ENCODE results near the gene COX17. TPM values are rescaled to one million over a fixed set of nuclear protein-coding genes. Genes with fewer than 3 reads are reported as not detected.

The COX17 gene
- total RNA-seq, 1 donor from 2014 or later, result 177 TPM

GRCh38 chr3:119652306-119653033 is 24.7 kb downstream of the COX17 start:
- ATAC-seq, result peak; percentile 86
- peak; percentile 63 for DNase-seq
- intact Hi-C loops (cut with micrococcal nuclease), result no loop called here

GRCh38 chr3:119649761-119650160 is 27.4 kb downstream of the COX17 start:
- intact Hi-C loops (cut with micrococcal nuclease), result no loop called here
- DNase-seq (no peak), ATAC-seq (no peak)

GRCh38 chr3:119647843-119648575 is 29.2 kb downstream of the COX17 start:
- intact Hi-C loops (cut with micrococcal nuclease), result no loop called here
- no peak for ATAC-seq
- no peak for DNase-seq

GRCh38 chr3:119647171-119647570 is 30.0 kb downstream of the COX17 start:
- DNase-seq, result no peak
- intact Hi-C loops (cut with micrococcal nuclease), result no loop called here

GRCh38 chr3:119645813-119646212 is 31.4 kb downstream of the COX17 start:
- ATAC-seq (no peak), DNase-seq (no peak)
- intact Hi-C loops (cut with micrococcal nuclease), result no loop called here

More at GRCh38 chr3:119647171-119647570, 30.0 kb downstream of the COX17 start:
- peak; percentile 24 for ATAC-seq

DNA sequence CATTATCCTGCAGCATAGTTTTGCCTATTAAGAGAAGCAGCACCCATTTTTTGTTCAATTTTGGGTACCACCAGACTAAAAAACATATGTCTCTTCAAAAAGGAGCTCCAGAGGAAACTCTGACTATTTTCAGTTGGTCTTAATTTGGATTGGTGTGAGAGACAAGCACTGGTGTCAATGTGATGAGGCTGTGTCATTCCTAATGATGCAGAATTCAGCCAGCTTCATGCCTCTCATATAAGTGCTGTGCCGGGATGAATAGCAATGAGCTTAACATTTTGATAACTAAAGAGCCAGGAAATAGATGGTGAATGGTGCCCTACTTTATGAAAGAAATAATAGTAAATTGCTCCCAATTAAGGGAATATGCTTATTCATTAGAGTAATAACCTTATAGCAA is 32.7 kb downstream of the COX17 start:
- DNase-seq (no peak), ATAC-seq (no peak)
- intact Hi-C loops (cut with micrococcal nuclease), result no loop called here

DNA sequence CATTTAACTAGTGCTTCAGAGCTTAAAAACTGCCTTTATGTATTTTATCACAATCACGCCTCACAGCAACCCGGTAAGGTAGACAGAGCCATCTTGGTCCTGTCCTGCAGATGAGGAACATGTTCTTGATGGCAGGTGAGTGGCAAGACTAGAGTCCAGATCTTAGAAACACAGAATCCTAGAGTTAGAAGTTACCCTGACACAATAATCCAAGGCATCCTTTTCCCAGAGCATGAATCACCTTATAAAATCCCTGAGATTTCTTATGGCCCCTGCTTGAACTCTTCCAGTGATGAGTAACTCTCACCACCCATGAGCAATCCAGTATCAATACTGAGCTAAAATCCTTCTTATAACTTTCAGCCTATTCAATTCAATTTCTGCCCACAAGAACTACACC is 33.7 kb downstream of the COX17 start:
- intact Hi-C loops (cut with micrococcal nuclease), result no loop called here
- ATAC-seq, result no peak
- no peak for DNase-seq

DNA sequence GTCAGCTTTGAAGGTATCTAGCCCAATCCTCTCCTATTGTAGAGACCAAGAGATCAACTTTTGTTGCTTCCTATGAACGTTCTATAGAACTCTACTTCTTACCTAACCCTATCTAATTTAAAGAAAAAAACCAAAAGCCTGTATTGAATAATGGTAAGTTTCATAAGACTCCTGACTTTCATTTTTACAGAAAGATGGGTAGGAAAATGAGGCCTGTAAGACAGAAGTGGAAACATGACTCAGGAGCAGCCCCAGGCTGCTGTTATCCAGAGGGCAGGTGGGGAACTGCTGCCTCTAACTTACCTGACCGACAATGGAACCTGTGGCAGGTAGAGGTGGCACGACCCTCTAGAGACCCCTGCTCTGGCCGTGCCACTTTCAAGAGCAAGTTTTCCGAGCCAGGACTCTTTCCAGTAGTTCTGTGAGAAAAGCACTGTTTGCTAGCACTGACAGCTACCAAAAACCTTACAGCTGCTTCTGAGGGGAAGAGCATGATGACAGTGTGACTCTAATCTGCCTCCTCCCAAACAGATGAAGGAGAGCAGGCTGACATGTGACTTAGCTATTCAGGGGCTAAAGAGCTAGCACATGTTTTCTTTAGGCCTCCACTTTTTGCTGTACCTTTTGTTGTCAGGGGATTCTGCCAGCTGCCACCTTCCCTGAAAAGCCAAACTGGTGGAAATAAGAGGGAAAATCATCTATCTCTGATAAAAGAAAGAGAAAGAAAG is 34.3 kb downstream of the COX17 start:
- ATAC-seq (no peak), DNase-seq (no peak)
- intact Hi-C loops (cut with micrococcal nuclease), result no loop called here

DNA sequence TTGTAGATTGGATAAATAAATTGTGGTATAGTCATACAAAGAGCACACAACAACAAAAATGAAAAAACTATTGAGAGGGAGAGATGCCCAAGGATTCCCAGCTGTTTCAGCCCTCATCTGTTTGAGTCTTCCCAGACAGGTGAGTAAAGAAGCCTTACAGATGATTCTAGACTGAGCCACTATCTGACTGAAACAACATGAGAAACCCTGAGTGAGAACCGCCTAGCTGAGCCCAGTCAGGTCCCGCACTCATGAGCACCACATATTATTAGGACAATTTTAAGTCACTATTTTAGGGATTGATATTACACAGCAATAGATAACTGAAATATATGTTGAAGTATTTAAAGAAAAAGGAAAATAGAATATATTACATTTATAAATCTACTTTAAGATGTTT is 35.8 kb downstream of the COX17 start:
- ATAC-seq (no peak), DNase-seq (no peak)
- intact Hi-C loops (cut with micrococcal nuclease), result no loop called here

GRCh38 chr3:119639494-119640350 is 37.5 kb downstream of the COX17 start:
- ATAC-seq (no peak), DNase-seq (no peak)
- intact Hi-C loops (cut with micrococcal nuclease), result loop anchor here (5.0 kb wide), 1 partner anchor 37 kb away; no protein-coding TSS in a partner anchor

DNA sequence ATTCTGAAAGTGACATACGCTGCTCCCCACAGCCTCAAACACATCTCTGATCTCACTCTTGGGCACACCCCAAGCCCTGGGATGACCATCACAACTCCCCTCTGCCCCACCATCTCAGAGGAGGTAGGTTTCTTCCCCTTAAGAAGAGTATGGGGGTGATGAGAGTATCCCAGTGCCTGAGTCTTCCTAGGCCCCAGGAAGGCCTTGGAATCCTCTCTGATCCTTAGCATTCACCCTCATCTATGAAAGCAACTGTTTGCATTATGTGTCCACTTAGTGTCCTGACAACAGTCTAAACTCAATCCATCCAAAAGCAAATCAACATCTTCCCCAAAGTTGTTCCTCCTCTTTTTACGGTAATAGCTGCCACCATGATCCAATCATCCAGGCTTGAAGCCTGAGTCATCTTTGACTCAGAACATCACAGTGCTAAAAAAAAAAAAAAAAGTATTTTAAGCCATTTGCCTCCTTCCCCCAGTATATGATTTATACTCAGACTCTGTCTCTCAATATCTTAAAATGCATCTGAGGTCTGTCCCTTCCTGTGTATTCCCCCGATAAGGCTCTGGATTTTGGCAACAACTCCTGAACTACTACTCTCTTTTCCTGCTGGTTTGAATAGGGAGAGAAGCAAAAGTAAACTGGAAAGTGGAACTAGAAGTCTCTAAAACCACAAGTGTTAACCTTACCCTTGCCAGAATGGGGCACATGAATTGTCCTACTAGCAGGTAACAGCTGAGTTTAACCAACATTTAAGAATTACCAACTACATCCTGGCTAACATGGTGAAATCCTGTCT is 39.3 kb downstream of the COX17 start:
- intact Hi-C loops (cut with micrococcal nuclease), result loop anchor here (5.0 kb wide), 1 partner anchor 36 kb away; no protein-coding TSS in a partner anchor
- peak; percentile 16 for ATAC-seq
- no peak for DNase-seq

DNA sequence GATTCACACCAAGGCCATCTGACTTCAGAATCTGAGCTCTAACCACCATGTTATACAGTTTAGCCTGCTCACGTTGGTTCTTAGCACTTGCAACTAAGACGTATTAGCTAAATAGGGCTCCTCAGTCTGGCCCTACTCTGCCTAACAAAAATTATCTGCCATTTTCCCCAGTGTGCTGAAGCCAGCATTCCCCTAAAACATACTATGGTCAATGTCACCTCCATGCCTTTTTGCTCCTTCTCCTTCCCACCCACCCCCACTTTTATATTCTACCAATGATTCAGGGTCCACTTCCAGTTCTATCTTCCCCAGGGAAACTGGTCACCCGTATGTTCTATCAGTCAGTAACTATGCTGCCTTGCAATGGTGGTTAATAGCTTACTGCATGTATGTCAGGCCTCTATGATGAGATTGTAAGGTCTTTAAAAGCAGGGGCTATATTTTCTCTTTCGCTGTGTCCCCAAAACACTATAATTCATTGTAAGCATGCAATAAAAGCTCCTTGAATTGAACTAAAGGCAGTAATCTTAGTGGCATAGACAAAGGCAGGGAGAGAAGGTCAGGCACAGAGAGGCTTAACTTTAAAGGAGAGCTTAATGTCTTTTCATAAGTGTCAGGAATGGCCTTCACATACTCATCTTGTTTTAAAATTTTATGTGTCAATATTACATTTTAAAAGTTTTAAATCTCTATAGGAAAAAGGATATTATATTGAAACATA is 40.2 kb downstream of the COX17 start:
- intact Hi-C loops (cut with micrococcal nuclease), result loop anchor here (5.0 kb wide), 1 partner anchor 35 kb away; no protein-coding TSS in a partner anchor
- ATAC-seq (no peak), DNase-seq (no peak)

- no peak for DNase-seq
- intact Hi-C loops (cut with micrococcal nuclease), result loop anchor here (5.0 kb wide), 1 partner anchor 34 kb away; no protein-coding TSS in a partner anchor
- no peak for ATAC-seq
Observed at GRCh38 chr3:119636249-119636648, 41.0 kb downstream of the COX17 start.

GRCh38 chr3:119635719-119636118 is 41.5 kb downstream of the COX17 start:
- DNase-seq (no peak), ATAC-seq (peak; percentile 11)
- intact Hi-C loops (cut with micrococcal nuclease), result loop anchor here (5.0 kb wide), 1 partner anchor 33 kb away; no protein-coding TSS in a partner anchor

GRCh38 chr3:119632829-119633228 is 44.4 kb downstream of the COX17 start:
- intact Hi-C loops (cut with micrococcal nuclease), result no loop called here
- no peak for ATAC-seq
- no peak for DNase-seq

DNA sequence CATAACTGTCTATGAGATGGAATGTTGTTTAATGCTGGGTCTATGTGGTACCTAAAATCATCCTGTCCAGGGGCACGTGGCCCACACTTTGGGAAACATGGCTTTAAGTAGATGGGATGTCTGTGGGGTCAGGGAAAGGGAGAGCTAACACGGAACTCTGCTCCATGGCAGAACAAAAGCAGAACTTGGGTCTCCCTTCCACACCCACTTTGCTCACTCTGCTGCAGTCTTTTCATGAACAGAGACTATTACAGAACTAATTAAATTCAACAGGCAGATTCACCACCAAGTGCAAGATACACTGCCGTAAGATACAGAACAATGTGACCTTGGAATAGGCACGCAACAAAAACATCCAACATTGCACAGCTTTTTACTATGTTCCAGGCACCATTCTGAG is 45.0 kb downstream of the COX17 start:
- no peak for DNase-seq
- ATAC-seq, result no peak
- intact Hi-C loops (cut with micrococcal nuclease), result no loop called here

GRCh38 chr3:119631516-119631915 is 45.7 kb downstream of the COX17 start:
- no peak for ATAC-seq
- DNase-seq, result no peak
- intact Hi-C loops (cut with micrococcal nuclease), result no loop called here
